GM18519 (cell line): ENCODE measurements around the gene LIMCH1.
"Not testable (repeated sequence)": the region's sequence is repeated elsewhere in the genome, so short reads cannot be mapped to it uniquely, and the experiment has no call there.

ENCODE experiments used
- ATAC-seq: cut with Tn5 transposase; IDR thresholded peaks from one replicate; pipeline ENCODE4 v1.9.1; 2021; ENCODE audit warnings: mild to moderate bottlenecking, moderate library complexity; ENCODE audit not compliant: unreplicated experiment, low FRiP score

Gene LIMCH1

DNA sequence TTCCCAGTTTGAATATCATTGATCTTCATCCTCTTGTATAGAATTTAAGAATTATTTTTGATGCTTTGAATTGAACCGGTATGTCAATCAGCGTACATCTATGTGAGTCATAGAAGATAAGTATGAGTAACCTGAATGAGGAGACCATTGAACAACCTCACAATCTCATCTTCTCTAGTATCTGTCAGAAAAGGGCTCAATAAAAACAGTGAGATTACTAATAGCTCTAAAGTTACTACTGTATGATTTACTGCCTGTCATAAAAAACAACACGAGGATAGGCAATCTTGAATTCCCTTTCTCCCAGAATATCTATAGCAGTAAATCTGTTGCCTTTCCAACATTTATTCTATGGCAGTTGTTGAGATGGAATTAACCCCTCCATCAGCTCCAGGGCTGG lies 174.5 kb downstream of the LIMCH1 start:
- ATAC-seq, result no peak

- ATAC-seq, result no peak
Measured at GRCh38 chr4:41713768-41714167, 175.8 kb downstream of the LIMCH1 start.

DNA sequence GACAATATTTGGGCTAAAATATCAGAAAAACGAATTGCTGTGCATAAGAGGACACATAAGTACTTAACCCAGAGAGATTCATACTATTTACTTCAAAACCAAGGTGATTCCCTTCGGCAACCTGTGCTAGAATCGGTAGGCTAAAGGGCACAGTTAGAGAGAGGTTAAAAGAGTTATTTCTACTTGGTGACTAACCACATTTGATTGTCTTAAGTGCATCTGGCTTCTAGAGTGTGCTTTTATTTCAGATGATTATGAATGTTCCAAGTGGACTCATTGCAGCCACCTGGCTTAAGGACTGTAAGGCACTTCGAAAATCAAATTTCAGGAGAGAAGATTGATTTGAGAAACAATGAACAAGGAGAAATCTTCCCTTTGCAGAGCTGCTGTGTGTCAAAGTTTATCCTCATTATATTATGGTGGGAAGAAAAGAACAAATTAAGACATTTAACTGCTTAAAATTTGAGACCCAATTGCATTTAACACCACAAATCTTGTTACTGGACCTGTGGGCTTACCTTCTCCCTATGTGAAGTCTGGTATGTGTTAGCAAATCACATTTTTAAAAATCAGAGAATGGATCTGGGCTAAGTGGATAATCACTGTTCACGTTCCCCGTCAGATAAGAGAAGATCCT lies 176.5 kb downstream of the LIMCH1 start:
- ATAC-seq, result no peak

DNA sequence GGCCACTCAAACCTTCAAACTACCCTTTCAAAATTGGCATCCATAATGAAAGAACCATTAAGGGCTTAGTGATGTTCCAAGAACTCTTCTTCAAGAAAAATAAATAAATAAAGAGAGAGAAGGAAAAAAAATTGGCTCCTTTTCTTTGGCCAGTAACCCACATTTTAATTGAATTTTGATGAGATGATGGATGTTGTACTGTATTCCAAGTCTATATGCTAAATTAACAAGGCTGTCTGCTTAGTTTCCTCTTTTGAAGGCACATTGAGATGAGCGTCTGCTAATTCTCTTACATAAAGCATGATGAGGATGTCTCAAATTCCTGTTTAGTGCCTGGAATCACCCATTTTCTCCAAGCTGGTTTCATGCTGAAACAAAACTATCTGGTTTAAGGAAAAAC lies 177.2 kb downstream of the LIMCH1 start:
- ATAC-seq, result no peak

GRCh38 chr4:41718907-41719306 lies 180.9 kb downstream of the LIMCH1 start:
- ATAC-seq, result no peak

- ATAC-seq, result no peak
Measured at GRCh38 chr4:41719417-41719816, 181.5 kb downstream of the LIMCH1 start.

DNA sequence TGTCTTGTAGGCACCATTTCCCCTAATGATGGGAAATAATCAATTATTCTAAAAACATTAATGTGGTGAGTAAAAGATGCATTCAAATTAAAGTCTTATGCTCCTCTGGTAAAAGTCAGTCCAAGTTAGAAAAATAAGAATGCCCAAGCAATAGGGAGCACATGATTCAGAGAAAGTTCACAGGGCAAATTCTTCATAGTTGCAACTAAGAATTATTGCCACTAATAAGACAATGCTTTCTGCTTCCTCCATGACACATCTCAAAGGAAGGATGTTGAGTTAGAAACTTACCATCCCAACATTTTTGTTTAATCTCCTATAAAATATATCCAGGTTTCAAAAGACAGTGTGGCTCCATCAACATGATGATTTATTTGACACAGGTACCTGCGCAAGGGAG lies 184.2 kb downstream of the LIMCH1 start:
- ATAC-seq, result no peak

DNA sequence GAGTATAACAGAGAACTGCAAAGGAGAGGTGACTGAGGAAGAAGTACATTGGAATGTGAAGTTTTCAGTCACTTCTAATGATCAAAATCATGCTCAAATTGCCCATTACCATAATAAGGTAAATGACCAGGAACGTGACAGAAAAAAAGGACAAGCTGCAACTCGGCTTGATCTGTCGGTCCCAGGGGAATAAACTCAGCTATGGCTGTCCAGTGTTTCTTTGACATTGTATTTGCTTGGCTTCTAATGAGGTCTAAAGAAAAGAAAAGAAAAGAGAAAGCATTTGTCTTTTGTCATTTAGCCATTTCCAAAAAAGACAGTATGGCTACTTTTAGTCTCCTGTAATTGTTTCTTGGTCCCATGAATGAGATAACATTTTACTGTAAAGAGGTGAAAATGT lies 185.3 kb downstream of the LIMCH1 start:
- ATAC-seq, result no peak

GRCh38 chr4:41725254-41725653 lies 187.3 kb downstream of the LIMCH1 start:
- no peak for ATAC-seq

DNA sequence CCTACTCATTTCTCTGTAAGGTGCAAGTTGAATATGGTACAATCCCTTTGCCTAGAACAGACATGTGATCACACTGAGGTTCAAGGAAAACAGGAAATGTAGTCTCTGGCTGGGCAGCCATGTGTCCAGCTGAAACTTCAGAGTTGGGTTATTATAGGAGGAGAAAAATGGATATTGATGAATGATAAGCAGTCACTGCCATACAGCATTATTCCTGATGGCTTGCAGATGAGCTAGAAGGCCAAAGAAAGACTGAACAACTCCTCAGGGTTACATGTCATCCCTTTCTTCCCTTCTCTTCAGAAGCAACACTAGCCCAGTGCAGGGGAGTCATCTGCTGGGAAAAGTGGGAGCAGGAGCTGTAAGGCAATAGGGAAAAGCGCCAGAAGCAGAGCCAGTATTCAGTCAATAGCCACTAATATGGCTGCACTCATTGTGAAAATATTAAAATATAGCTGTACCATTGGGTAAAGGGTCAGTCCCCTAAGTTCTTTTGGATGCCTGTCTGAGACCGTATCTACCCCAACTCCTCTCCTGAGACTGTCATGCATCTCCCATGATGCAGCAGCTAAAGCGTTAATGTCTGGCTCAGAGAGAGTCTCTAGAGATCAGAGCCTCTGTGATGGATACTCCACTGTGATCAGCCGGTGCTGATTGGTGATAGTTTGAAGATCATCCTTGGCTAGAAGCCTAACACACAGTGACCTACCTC lies 190.1 kb downstream of the LIMCH1 start:
- ATAC-seq, result no peak

- ATAC-seq, result no peak
Measured at GRCh38 chr4:41728573-41728913, 190.6 kb downstream of the LIMCH1 start.

- no peak for ATAC-seq
Measured at GRCh38 chr4:41731569-41732126, 193.7 kb downstream of the LIMCH1 start.

- ATAC-seq, result no peak
Measured at GRCh38 chr4:41734371-41734770, 196.4 kb downstream of the LIMCH1 start.

GRCh38 chr4:41737491-41737890 lies 199.5 kb downstream of the LIMCH1 start:
- not testable (repeated sequence) for ATAC-seq

DNA sequence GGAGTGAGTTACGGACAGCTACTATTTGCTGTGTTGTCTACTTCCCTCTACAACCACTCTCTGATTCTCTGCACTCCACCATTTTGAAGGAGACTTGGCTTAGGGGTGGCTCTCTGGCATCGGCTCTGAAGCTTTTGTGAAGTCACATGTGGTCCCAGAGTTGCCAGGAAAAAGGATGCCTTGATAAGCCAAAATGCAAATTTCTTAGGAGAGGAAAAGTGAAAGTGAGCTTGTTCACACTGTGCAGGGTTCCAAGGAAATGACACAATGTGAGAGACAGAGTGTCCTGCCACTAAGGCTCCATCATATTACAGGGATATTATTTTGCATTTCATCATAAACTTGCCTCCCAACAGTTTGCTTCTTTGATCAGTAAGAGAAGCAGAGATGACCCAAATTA lies 203.4 kb downstream of the LIMCH1 start:
- ATAC-seq, result no peak

GRCh38 chr4:41744572-41745291 lies 206.8 kb downstream of the LIMCH1 start:
- ATAC-seq, result no peak

DNA sequence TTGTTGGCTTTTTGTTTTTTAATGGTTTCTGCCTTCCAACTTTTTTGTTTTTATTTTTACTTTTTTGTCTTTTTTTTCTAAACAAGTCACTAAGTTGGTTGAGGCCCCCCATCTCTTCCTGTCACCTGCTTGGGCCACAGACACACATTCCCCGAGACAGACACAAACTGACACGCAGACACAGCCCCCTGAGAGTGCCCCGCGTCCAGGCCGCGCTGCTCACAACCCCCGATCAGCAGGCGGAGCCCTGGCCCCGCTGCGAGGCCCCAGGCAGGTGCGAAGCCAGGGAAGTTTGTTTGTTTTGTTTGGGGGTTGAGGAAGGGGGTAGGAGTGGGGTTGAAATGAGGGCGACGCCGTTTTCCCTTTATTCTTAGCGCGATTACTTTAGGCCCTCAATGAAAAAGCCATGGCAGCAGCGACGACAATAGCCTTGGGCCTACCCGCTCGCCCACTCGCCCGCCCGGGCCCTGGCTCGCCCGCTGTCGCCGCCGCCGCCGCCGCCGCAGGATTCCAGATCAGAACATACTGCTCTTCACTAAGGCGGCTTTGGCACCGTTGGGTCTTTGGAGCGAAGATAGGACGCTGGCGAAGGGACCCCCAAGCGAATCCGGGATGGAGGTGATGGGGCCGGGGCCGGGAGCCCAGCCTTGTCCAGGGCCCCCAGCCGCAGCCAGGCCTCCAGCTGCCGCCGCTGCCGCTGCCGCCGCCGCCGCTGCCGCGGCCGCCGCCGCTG lies 207.5 kb downstream of the LIMCH1 start:
- ATAC-seq, result no peak

DNA sequence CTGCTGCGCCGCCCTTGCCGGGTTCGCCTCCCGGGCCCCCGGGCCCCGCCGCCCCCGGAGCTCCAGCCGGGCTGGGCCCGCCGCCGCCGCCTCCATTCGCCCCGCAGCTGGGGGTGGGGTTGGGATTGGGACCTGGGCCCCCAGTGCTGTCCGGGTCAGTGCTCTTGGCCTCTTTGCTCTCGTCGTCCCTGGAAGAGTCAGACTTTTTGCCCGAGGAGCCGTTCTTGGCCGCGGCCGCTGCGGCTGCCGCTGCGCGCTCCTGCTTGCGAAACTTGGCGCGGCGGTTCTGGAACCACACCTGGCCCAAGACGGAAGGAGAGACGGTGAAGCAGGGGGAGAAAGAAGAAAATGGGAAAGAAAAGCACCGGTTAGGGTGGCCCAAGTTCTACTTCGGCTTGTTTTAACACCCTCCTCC lies 208.1 kb downstream of the LIMCH1 start:
- ATAC-seq, result no peak

- ATAC-seq, result no peak
Measured at GRCh38 chr4:41746440-41747229, 208.7 kb downstream of the LIMCH1 start.
